HG02970 (cell line): Measurements from ENCODE around the gene DPF3.

ENCODE experiments used
- ATAC-seq: cut with Tn5 transposase; IDR thresholded peaks from one replicate; pipeline ENCODE4 v1.9.1; 2021; ENCODE audit warnings: mild to moderate bottlenecking, moderate library complexity, moderate number of reproducible peaks; ENCODE audit not compliant: unreplicated experiment, low FRiP score

The DPF3 gene

DNA sequence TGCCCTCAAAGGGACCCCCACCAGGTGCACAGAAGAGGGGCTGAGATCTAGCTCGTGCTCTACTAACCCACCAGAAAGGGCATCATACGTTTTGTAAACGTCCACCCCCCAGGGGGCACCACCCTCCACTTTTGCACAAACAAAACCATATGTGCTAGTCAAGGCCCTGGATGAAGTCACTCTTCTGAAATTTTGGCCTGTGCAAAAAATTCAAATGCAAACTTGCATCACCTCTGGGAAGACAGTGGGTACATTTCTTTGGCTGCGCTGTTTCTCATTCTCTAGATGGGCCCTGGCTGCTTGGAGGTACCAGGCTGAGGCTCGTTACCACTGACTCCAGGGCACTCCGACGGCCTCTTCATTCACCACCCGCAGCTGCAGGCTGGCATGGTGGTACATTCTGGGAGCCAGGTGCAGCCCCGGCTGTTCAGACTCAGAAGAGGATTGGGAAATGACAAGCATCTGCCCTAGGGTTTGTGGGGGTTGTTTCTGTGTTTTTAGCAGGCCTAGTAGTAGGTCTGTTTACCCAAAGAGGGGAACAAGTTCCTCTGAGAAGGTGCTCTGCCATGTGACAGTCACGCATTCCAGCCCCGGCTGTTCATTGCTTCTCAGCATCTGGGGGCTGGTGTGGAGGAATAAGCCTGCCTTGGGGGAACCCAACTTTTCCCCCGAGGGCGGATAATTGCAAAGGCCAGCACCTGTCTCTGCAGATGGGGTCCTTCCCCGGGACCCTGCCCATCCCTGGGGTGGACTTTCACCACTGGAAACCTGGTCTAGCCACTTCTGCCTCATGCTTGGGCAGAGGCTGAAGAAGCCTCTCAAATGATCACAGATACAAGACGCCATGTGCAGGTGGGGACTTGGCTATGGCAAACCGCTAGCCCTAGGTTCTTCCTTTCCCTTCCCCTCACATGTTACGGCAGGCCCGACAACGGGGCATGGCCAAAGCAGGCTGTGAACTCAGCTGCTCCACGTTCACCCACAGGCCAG lies 147.6 kb downstream of the DPF3 start:
- no peak for ATAC-seq

GRCh38 chr14:72745546-72745945 lies 148.4 kb downstream of the DPF3 start:
- ATAC-seq, result no peak

- ATAC-seq, result no peak
These were observed 149.3 kb downstream of the DPF3 start for GRCh38 chr14:72744416-72745120.

GRCh38 chr14:72743626-72744025 lies 150.3 kb downstream of the DPF3 start:
- no peak for ATAC-seq

GRCh38 chr14:72742838-72743195 lies 151.1 kb downstream of the DPF3 start:
- no peak for ATAC-seq

DNA sequence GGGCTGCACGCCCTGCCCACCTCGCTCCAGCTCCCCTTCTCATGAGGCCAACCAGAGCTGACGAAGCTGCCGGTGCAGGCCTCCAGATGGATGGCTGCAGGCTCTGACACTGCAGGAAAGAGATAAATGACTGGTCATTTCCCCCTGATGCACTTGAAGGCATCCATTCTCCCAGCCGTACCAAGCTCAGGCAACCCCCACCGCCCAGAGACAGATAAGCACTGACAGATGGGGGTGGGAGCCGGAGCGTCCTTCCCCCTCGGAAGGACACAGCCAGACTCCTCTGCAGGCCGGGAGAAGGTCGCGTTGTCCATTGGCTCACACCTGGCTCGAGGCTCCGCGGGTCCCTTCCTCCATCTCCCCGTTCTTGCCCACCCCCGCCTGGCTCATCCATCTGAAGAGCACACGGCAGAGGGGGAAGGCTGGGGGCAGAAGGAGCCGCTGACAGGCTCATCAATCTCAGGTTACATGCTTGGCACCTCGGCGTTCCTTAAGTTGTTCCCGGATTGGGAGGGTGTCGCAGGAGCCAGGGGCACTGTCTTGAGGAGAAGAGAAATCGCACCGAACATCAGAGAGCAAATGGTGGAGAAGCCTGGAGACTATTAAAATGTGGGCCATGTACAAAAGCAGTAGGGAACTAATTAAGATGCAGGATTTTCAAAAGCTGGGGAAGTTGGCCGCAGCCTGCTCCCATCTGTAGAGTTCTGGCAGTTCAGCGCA lies 151.6 kb downstream of the DPF3 start:
- ATAC-seq, result no peak

DNA sequence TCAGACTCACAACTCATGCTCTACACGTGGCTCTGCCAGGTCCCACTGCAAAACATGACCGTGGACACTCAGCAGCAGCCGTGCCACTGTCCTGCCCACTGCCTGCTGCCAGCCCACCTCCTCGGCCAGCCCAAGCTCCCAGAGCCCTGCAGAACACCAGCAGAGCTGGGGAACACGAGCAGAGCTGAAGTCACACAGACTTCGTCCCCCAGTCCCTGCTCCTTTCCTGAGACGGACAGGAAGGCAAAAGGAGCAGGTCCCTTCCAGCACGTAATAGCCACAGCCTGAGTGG lies 152.1 kb downstream of the DPF3 start:
- no peak for ATAC-seq

GRCh38 chr14:72740966-72741825 lies 152.7 kb downstream of the DPF3 start:
- no peak for ATAC-seq

GRCh38 chr14:72740504-72740961 lies 153.4 kb downstream of the DPF3 start:
- ATAC-seq, result no peak

GRCh38 chr14:72739446-72740405 lies 154.2 kb downstream of the DPF3 start:
- no peak for ATAC-seq

- ATAC-seq, result no peak
These were observed 155.7 kb downstream of the DPF3 start for GRCh38 chr14:72738161-72738611.

GRCh38 chr14:72737560-72737943 lies 156.3 kb downstream of the DPF3 start:
- ATAC-seq, result no peak

DNA sequence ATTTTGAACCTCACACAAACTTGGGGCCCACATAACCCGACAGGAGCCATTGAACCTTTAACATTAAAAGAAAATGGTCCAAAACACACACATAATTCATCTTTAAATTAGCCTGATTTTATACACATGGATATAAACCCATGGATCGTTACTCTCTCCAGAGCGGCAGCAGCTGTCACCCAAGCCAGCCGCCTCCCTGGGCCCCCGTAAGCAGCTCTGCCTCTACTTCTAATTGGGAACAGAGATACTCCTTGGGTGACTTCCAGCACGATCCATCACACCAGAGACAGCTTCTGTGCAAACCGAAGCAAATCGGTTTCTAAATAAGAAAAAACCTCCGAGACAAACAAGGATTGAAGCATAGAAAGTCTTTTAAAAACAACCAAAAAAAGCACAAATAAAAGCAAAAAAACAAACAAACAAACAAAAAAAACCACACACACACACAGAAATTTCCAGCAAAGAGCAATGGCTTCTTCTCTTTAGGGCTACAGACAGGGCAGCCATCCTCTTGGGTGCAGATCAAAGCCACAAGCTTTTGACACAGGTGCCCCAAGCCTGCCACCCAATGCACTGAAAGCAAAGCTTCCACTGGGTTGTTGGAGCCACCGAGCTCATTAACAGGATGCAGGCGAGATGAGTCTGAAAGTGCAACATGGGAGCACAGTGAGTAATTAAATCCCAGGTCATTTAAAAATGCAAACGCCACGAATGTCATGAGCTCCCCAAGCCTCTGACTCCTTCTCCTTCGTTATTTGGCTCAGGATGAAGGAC lies 156.9 kb downstream of the DPF3 start:
- ATAC-seq, result no peak

DNA sequence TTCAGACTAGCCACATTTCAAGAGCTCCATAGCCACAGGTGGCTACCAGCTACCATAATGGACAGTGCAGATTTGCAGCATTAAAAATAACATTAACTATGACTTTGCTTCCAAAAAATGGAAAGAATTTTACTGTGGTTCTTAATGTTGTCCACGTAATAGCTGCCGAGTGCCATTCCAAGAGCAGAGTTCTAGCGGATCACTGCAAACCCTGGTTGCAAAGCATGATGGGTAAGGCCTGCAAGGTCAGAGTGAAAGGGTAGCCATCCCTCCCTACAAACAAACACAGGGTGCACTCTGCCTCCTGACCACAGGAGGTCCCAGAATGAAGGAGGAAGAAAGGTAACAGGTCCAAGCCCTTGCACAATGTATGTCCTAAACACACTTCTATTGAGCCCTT lies 157.6 kb downstream of the DPF3 start:
- ATAC-seq, result no peak

- ATAC-seq, result no peak
These were observed 161.7 kb downstream of the DPF3 start for GRCh38 chr14:72732022-72732780.

DNA sequence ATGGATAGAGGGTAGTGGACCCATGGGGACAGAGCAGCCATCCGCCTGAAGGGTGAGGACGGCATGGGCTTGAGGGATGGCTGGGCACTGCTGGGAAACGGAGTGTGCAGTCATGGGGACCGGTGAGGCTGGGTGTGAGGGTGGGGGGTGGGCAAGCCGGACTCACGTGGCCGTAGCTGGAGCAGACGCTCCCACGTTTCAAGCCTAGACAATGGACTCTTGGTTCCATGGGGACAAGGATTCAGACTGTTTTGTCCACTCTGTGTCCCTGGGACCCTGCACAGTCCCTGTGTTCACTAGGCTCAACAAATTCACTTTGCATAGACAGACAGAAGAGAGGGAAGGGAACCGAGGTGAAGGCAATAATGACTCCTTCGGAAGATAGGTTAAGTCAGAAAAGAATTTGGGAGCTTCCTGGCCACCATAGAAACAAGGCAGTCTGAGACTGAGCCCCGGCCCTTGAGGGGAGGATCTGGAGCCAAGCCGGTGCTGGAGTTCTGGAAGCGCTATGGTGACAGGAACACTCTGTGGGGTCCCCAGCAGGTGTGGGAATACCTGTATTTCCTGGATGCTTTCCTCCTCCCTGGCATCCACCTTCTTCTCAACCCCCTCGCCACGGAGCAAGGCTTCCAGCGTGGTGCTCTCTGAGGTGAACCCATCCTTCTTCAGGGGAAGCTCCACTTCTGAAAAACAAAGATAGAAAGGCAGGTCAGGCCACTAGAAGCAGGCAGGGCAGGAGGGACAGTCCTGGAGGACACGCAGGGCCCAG lies 162.5 kb downstream of the DPF3 start:
- ATAC-seq, result no peak

DNA sequence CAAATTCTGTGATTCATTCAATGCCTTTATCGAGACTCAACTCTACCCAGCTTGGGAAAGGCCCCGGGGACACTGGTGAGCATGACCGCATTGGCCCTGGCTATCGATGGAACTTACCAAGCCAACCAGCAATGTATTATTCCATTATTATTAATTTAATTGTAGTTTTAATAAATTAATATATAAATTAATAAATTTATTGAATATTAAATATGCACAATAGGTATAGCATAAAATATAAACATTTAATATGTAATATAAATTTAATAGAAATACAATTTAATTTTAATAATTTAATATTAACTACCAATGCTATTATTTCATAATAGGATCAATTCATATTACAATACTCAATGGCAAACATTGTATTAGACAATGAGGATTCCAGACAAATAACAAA lies 163.4 kb downstream of the DPF3 start:
- no peak for ATAC-seq
